Measurements from ENCODE around the gene RPTOR.
"Not testable (repeated sequence)": the region's sequence is repeated elsewhere in the genome, so short reads cannot be mapped to it uniquely, and the experiment has no call there.

The RPTOR gene

DNA sequence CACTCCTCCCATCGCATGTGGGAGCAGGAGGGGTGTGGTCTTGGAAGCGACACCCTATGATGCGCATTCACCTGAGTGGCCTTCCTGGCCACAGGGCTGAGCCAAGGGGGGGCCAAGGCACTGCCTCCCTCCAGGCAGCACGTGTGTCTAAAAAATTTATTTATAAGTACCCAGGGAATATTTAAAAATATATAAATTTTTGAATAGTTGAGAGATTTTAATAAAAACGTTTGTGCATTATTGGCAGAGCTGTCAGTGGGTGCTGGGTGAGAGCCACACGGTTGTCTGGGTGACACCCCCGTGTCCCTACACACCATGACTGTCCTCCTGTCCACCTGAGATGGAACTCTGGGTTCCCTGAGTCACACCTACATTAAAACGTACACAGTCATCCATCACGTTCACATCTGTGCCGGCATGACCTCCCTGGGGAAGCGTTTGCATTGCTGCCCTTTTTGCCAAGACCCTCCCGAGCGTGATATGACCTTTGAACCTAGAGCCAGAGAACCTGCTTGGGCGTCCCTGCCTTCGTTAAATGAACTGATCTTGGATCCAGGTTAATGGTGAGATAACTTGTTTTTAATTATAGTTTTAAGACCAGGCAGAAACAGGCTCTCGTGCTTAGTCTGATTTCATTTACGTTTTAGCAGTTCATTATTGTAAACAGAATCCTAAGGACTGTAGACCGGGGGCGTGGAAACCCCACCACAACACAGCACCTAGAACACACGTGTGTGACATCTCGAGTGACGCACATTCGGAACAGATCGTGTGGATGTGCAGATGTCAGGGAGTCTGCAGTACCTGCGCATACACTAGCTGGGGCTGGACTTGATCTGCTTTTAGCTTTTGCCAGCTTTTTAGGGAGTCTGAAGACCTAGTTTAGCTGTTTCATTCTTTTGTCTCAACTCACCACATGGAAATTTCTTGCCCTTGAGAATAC lies 254.2 kb downstream of the RPTOR start:
- DNase-seq (ENCODE audit: low spot score) = no peak

DNA sequence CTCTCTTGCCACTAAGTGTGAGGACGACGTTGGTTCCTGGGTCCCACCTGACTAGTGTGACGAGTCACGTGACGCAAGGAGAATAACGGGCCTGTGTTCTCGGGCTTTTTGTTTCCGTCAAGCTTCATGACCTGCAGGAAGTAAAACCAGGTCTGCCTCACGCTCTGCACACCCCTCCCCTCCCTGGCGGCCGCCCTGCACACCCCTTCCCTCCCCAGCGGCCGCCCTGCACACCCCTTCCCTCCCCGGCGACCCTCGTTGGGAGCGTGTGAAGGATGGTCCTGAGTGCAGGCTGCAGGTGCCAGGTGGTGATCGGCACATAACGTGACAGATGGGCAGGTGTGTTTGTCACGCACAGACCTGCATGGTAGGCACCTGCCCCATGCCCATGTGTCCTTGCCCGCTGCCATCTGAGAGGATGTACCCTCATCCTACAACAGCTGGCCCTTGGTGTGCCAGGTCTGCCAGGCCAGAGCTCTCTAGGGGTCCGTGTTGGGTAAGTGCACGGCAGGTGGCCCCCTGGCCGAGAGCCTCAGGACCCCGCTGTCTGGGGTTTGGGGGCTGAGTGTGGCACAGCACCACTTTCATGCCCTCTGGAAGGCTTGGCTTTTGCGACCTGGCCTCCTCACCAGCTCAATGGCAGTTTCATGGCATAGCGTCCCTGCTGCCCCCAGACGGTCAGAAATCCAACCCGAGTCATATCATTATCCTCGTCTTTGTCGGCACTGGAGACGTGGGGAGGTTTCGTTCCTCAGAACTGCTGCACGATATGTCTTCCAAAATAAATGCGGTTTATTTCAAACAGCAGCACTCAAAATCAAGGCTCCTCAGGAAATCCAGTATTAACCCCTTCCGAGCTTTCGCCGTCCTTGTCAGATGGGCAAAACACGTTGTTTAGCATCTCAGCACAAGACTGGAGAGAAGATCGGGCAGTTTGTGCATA lies 255.2 kb downstream of the RPTOR start:
- DNase-seq (ENCODE audit: low spot score) = no peak

DNA sequence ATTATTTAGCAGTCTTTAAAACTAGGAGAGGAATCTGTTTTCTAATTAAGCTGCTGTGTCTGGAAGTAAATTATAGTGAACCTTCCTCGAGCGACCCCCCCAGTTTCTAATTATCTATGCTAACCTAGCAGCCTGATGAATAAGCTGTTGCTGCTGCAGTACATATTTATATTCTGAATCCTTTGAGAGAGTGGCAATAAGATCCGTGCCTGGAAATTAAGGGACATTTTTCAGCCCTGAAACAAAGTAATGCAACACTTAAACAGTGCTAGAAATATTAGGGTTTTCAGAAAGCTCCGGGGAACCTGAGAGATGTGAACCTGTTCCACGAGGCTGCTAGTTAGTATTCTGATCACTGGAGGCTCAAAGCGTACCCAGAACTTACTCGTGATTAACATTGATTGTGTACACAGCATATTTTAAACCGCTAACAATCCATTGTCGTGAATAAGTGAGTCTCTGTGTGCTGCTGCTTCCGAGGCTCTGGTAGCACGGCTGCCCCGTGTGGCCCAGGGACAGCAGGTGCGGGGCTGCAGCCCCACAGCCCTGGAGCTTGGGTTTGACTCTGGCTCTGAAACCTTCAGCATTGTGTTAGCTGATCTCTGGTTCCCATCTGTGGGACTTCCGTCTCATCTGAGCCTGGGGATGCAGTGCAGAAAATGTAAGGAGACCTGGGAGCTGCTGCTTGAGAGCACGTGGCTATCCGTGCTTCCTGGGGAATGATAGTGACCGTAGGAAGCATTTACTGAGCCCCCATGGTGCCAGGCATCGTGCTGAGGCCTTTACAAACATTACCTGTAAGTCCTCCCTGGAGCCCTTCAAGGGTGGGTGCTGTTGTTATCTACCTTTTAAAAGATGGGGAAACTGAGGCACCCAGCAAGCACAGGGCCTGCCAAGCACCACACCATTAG lies 256.1 kb downstream of the RPTOR start:
- DNase-seq (ENCODE audit: low spot score) = no peak

DNA sequence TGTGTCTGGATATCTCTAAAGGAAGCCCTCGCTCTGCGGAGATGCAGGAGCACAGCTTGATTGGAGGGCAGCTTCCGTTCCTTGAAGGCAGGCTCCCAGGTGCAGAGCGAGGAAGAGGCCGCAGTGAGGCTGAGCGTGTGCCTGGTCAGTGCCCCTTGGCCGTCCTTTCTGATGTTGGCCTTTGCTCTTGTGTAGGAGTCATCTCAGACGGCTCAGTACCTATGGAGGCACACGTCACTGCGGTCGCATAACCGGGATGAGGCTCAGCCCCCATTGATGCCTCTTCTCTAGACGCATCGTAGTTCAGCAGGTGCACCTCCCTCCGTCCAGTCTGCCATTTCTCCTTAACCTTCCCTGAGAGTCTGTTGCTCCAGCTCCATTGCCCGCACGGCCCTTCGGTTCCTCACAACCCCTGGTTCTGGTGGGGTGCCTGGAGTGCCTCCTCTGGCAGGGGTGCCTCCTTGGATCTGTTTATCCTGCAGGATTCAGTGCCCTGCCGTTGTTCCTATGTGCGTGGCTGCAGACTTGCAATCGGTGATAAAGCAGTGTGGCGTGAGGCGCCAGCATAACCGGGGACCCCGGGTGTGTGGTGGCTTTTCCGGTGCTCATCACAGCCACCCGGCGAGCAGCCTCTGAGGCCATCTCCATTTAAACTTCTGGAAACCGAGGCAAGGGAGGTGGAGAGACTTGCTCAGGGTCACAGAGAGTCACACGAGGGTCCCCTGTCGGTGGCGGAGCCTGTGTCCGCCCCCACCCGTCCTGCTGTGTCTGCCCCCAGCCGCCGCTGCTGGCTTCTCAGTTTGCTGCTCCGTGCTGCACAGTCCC lies 258.2 kb downstream of the RPTOR start:
- no peak for DNase-seq (ENCODE audit: low spot score)

DNA sequence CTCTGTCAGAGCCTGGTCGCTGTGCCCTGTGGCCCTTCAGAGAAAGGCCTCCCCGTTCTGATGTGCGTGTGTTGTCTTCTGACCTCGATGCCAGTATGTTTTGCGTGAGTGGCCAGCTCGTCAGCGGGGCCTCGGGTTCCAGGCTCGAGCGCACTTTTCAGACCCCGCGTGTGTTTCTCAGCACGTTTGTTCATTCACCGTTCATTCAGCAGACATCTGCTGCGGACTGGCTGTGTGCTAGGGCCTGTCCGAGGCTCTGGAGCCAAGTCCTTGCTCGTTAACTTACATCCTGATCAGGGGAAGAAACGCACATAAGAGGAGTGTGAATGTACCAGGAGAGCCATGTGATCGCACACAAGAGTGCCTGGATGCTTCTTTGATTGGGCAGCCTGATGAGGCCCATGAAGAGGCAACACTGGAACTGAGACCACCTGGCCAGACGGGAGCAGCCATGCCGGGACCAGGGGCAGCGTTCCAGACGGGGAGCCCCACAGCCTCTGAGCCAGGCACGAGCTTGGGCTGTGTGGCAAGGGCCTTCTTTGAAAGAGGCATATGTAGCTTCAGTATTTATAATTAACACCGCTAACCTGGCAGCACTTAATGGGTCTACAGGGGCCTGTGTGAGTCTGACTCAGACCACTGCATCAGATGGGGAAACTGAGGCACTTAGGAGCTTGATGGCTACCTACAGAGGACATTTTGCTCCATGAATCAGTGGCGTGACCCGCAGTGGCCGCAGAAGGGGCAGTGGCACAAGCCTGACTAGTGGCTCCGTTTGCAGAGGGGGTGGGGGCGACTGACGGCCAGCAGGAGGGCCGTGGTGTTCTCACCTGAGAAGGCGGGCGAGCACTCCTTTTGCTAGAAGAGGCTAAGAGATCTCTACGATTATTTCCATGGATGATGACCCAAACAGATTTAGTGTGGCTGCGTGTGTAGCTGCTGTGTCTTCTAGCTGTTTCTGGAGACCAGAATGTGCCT lies 259.1 kb downstream of the RPTOR start:
- DNase-seq (ENCODE audit: low spot score) = no peak

DNA sequence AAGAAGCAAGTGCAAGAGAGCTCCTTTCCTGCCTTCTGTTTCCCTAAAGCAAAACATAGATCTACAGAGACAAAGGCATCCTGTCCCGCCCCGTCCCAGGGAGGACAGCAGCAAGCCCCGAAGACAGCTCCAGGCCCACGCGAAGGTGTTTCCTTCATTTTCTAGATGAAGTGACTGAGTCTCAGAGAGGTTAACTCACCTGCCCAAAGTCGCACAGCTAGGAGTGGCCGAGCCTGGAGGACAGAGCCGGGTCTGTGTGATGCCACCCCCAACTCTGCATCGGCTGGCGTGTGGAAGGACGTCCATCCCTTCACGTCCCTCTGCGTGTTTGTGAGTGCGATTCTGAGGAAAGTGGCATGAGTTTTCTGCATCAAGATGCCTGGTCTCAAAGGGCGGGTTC lies 259.8 kb downstream of the RPTOR start:
- no peak for DNase-seq (ENCODE audit: low spot score)

DNA sequence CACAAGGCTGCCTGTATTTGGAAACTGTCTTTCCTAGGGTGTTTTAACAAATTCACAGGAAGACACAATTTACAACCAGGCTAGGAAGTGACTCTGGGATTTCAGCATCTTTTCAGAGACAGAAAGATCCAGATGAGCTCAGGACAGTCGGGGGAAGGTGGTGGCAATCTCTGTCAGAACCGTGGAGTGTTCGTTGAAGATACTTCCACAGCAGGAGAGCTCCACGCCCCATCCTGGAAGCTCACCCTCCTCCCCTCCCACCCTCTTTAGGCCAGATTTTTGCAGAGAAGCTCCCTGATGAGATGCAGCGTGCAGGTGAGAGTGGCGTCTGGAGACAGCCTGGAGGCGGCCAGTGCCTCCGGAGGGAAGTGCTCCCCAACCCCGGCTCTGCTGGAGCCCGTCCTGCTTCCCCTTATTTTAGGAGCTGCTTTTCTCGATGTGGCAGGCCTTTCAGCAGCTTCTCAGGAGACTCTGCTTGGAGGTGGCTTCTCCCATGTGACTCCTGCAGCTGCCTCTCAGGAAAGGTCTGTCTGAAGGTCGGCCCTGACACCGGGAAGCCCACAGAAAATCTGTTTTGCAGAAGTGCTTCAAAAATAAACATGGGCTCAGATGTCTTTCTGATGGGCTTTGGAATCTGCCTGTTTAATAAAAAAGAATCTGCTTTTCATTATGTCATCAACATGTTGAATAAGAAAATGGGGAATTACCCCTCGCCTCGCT lies 260.6 kb downstream of the RPTOR start:
- no peak for DNase-seq (ENCODE audit: low spot score)

DNA sequence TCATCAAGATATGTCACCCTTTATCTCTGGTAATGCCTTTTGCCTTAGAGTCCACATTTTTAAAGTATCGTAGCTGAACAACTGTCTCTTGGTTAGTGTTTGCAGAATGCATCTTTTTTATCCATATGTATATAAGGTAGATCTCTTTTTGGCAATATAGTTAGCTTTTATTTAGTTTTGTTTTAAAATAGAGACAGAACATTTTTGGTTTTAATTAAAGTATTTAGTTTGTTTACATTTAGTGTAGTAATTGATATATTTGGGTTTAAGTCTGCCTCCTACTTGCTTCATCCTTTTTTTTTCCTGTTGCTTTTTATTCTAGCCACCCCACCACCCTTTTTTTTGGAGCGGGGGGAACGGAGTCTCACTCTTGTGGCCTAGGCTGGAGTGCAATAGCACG lies 262.4 kb downstream of the RPTOR start:
- no peak for DNase-seq (ENCODE audit: low spot score)

DNA sequence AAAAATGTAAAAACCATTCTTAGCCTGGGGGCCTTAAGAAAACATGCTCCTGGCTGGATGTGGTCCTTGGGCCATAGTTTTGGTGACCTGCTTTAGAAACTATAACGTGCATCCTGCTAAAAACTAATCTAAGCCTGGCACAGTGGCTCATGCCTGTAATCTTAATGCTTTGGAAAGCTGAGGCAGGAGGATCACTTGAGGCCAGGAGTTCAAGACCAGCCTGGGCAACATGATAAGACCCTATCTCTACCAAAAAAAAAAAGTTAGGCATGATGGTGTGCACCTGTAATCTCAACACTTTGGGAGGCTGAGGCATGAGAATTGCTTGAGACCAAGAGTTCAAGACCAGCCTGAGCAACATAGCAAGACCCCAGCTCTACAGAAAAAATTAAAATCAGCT lies 263.2 kb downstream of the RPTOR start:
- no peak for DNase-seq (ENCODE audit: low spot score)

DNA sequence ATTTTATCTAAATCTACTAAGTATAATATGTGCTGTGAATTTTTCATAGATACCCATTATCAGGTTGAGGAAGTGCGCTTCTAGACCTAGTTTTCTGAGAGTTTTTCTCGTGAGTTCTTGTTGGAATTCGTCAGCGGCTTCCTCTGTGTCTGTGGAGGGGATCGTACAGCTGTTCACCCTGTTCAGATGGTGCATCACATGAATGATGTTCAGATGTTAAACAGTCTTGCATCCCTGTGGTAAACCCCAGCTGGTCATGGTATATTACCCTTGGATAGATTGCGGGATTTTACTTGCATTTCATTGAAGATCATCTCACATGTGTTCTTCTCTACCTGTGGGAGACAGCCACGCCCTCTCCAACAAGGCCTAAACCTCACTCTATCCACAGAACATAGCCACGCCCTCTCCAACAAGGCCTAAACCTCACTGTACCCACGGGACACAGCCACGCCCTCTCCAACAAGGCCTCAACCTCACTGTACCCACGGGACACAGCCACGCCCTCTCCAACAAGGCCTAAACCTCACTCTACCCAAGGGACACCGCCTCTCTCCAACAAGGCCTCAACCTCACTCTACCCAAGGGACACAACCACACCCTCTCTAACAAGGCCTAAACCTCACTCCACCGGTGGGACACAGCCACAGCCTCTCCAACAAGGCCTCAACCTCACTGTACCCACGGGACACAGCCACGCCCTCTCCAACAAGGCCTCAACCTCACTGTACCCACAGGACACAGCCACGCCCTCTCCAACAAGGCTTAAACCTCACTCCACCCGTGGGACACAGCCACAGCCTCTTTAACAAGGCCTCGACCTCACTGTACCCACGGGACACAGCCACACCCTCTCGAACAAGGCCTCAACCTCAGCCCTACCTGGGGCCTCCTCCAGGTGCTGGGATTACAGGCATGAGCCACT lies 266.8 kb downstream of the RPTOR start:
- no peak for DNase-seq (ENCODE audit: low spot score)

DNA sequence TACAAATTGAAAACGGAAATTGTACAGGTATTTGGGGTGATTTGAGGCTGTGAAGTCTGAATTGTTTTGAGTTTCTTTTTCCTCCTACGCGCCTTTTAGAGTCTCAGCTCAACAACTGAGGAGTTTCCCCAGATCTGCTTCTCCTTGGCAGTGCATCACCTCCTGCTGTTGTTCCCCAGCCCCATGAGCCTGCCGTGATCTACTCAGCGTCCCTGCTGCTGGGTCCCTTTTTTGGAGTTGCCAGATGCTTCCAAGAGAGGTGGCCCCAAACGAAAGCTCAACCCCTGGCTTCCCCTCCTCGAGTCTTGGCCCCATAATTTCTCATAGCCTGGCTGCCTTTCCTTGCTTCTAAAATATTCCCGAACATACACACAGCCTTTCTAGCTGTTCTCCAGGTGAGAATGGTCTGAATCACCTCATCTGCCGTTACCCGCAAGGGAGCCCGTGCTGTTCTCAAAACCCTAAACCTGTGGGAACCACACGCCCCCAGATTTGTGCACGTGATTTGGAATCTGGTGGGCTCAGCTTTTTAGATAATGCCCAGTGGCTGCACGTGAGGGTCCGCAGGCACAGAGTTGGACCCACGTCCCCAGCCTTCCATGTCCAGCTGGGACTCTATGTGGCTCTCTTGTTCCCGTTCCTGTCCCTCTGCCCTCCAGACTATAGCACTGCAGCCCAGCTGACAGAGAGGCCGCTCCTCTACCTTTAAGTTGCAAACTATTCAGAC lies 267.9 kb downstream of the RPTOR start:
- DNase-seq (ENCODE audit: low spot score) = no peak

DNA sequence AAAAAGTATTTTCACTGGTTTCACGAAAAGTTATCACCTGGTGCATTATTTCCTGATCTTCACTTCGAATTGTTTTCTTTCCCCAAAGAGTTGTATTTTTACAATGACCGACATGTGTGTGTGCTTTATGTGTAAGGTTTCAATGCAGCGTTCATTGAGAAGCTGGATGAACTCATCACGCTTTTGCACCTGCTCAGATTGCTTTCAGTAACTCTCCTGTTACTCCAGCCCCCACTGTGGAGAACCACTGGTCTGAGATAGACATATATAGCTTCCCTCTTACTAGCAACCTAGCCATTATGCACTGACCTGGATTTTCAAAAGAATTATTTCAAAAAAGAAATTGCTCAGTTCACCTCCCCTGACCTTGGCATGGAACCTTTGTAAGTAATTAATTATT lies 268.7 kb downstream of the RPTOR start:
- no peak for DNase-seq (ENCODE audit: low spot score)

DNA sequence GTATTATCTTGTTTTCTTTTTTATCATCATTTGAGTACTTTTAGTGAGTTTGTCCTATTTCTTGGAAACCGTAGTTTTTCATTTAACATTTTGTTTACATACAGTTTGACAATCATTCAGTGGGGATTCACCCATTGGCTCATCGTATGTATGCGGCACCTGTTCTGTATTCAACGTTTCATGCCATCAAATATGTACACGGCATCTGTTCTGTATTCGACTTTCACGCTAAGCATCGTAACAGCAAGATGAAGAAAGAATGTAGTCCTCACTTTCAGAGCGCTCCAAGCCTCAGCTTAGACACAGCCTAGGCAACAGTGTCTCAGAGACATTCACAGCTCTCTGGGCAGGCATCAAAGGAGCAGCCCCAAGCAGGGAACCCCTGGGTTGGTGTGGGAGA lies 269.9 kb downstream of the RPTOR start:
- no peak for DNase-seq (ENCODE audit: low spot score)

DNA sequence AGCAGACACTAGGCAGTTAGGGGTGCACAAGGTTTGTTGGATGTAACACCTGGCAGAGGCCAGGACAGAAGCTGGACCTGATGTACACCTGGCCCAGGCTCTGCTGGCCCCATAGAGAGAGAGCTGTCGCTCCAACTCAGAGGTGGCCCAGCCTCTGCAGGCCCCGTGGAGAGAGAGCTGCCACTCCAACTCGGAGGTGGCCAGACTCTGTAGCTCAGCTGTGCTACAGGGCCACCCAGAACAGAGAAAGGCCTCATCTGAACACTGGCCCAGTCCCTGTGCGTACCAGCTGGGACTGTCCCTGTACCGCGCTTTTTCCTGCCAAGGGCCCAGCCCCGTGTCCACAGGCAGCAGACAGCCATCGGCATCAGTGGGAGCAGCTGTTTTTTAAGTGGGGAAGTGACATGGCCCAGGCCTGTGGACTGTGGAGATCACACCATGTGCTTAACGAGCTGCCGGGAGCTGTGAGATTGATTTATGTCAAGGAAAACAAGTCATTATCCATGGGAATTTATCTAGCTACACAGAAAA lies 270.6 kb downstream of the RPTOR start:
- DNase-seq (ENCODE audit: low spot score) = no peak

DNA sequence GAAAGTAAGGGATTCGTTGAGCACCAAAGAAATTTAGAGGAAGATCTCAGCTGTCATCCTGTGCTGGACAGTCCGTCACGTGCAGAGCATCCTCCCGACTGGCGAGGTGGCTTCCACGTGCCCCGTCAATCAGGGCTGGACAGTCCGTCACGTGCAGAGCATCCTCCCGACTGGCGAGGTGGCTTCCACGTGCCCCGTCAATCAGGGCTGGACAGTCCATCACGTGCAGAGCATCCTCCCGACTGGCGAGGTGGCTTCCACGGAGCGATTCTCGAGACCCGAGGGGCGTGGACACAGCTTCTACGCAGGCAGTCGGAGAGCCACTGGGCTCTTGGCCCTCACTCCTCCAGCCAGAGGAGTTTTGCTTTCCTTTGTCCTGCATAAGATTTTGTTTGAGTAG lies 271.1 kb downstream of the RPTOR start:
- not testable (repeated sequence) for DNase-seq (ENCODE audit: low spot score)

DNA sequence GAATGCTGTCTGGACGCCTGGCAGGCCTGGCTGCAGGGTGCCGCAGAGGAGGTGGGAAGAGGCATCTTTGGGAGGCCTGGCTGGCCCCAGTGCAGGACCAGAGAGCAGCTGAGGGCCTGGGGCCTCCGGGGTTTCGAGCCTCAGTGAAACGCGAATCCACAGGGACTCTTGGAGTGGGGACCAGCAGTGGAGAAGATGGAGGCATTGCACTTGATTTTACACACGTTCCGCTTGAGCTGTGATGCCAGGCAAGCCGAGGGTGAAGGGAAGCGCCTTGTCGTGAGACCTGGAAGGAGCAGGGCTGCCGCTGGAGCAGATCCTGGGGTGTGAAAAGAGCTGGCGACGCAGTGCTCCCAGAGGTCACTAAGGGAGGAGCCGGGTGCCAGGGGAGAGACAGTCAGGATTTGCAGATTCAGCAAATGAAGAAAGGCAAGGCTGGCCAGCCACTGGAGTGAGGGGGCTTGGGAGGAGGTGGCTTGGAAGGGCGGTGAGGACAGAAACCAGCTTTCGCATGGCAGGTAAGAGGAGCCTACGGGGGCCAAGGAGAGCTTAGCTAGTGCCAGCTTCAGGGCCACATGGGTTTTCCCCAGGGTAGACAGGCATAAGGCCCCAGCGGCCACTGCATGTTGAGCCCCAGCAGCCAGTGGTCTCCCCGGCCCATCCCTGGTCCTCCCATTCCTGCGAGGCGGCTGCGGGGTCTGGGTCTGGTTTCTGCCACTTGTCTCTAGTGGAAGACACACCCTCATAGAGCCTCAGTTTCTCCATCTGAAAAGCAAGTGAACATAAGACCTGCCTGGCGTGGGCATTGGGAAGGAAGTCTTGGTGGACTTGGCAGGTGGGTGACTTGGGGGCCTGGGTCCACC lies 271.8 kb downstream of the RPTOR start:
- DNase-seq (ENCODE audit: low spot score) = no peak

Measured in GM03348 (cell line).